Measurements from ENCODE around the gene ELMO2. TPM values are rescaled to one million over a fixed set of nuclear protein-coding genes. Genes with fewer than 3 reads are reported as not detected.

ELMO2 gene
- total RNA-seq, 6 donors from 2014 or later: 36.4 to 103 (median 46.3) TPM

- DNase-seq (no peak), ATAC-seq (ENCODE audit: low FRiP score in 2 of 2) (no peak)
- H3K36me3 ChIP-seq: peaks cover 0 to 12% (median 3%) of the 10 kb centered on the region in 4 donors
- WGBS, 2 donors: 44 to 52% methylated on average over 13 to 17 of the region's 17 CpGs
- no peaks in the 10 kb centered on the region for H3K9me3 ChIP-seq
- H3K4me3 ChIP-seq: no peak overlapping the region
- peaks cover 0 to 15% (median 7%) of the 10 kb centered on the region in 4 donors for H3K27me3 ChIP-seq
- TF ChIP-seq, protein P1, sequence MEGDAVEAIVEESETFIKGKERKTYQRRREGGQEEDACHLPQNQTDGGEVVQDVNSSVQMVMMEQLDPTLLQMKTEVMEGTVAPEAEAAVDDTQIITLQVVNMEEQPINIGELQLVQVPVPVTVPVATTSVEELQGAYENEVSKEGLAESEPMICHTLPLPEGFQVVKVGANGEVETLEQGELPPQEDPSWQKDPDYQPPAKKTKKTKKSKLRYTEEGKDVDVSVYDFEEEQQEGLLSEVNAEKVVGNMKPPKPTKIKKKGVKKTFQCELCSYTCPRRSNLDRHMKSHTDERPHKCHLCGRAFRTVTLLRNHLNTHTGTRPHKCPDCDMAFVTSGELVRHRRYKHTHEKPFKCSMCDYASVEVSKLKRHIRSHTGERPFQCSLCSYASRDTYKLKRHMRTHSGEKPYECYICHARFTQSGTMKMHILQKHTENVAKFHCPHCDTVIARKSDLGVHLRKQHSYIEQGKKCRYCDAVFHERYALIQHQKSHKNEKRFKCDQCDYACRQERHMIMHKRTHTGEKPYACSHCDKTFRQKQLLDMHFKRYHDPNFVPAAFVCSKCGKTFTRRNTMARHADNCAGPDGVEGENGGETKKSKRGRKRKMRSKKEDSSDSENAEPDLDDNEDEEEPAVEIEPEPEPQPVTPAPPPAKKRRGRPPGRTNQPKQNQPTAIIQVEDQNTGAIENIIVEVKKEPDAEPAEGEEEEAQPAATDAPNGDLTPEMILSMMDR (IDR thresholded peaks at IDR 0.05): no peak
- no peak for TF ChIP-seq EP300 (IDR thresholded peaks at IDR 0.05)
- no peak for TF ChIP-seq POLR2A (IDR thresholded peaks at IDR 0.05)
- TF ChIP-seq POLR2AphosphoS5 (IDR thresholded peaks at IDR 0.05): no peak
- peaks cover 7 to 13% (median 11%) of the 10 kb centered on the region in 4 donors for H3K4me1 ChIP-seq
- H3K27ac ChIP-seq: no peak overlapping the region
Measured at GRCh38 chr20:46342451-46343347, 63.7 kb downstream of the ELMO2 start.

DNA sequence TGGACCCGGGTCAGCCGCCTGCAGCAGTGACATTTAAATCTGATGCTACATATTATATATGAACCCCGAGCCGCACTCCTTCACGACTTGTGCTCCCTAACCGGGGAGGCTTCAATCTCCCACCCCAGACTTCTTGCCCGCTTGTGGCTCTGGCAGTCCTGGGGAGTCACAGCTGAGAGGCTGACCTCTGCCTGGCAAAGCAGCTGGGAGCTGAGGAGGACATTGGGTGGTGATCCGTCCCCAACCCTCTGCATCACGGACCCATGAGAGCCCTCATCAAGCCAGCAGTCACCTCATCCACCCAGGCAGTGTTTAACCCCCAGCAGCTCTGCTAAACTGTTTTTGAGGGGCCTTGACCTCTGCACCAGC is 64.4 kb downstream of the ELMO2 start:
- TF ChIP-seq EP300 (IDR thresholded peaks at IDR 0.05) (no peak), POLR2A (IDR thresholded peaks at IDR 0.05) (no peak)
- WGBS, 2 donors: 46 to 49% methylated on average over 8 to 9 of the region's 9 CpGs
- no peak for ATAC-seq (ENCODE audit: low FRiP score in 2 of 2)
- peaks cover 7 to 13% (median 11%) of the 10 kb centered on the region in 4 donors for H3K4me1 ChIP-seq
- H3K36me3 ChIP-seq: peaks cover 0 to 9% (median 0%) of the 10 kb centered on the region in 4 donors
- no peak overlapping the region for H3K27ac ChIP-seq
- no peaks in the 10 kb centered on the region for H3K9me3 ChIP-seq
- H3K4me3 ChIP-seq: no peak overlapping the region
- H3K27me3 ChIP-seq: peaks cover 0 to 15% (median 7%) of the 10 kb centered on the region in 4 donors
- DNase-seq: no peak

DNA sequence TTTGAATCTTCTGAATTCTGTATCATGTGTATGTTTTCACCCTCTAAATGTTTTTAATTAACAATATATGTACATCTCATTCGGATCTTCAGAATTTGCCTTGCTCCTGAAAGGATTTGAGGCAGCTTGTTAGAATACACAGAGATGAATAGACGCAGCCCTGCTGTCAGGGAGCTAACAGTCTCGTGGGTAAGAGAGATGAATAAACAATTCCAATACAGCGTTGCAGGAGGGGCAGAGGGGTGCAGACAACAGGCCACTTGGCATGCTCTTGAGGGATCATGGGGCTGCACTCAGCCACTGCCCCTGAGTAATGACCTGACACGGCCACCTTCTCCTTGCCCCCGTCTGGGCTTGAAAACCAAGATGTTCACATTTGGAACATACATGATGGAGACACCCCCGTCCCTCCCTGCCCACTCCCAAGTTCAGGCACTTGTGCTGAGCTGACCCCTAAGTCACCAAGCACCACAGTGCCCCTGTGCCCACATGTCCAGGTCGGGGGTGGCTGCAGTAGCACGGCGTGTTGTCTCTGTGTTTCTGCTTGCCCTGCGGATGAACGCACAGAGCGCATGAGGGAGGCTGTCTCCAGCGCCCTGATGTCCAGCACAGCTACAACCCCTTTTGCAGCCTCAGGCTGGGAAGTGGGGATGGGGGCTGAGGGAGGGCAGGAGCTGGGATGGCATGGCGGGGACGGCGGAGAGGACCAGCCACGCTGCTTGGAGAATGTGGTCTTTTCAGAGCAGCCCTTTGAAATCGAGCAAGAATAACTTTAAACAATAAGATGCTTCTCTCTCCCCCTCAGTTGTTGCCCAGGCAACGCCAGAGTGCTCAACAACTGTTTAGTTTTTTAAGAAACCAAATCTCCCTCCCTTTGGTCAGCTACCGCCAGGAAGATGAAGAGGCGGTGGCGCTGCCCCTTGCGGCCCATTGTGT is 65.1 kb downstream of the ELMO2 start:
- 42 to 46% methylated on average over 21 to 22 of the region's 24 CpGs for WGBS, 2 donors
- H3K9me3 ChIP-seq: no peaks in the 10 kb centered on the region
- H3K27ac ChIP-seq: no peak overlapping the region
- DNase-seq: no peak
- H3K27me3 ChIP-seq: peaks cover 0 to 15% (median 7%) of the 10 kb centered on the region in 4 donors
- peaks cover 0 to 7% (median 0%) of the 10 kb centered on the region in 4 donors for H3K36me3 ChIP-seq
- H3K4me1 ChIP-seq: peaks cover 7 to 13% (median 11%) of the 10 kb centered on the region in 4 donors
- ATAC-seq (ENCODE audit: low FRiP score in 2 of 2): no peak
- TF ChIP-seq EP300 (IDR thresholded peaks at IDR 0.05) (no peak), POLR2A (IDR thresholded peaks at IDR 0.05) (no peak), POLR2AphosphoS5 (IDR thresholded peaks at IDR 0.05) (no peak)
- TF ChIP-seq, protein P1 (IDR thresholded peaks at IDR 0.05): no peak
- no peak overlapping the region for H3K4me3 ChIP-seq

DNA sequence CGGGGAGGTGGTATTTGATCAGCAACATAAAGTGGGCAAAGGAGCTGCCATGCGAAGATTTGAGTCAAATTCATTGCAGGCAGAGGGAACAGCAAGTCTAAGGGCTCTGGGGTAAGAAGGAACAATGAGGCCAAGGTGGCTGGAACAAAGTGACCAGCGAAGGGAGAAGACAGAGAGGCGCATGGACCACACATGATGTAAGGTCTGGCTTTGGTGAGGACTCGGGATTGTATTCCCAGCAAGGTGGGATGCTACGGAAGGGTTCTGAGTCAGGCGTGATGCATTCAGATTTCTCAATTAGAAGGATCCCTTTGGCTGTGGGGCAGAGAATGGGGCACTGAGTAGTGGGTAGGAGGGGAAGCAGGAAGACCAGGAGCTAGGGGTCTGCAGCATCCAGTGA is 67.4 kb downstream of the ELMO2 start:
- H3K27ac ChIP-seq: no peak overlapping the region
- H3K4me1 ChIP-seq: peaks cover 7 to 13% (median 11%) of the 10 kb centered on the region in 4 donors
- H3K9me3 ChIP-seq: no peaks in the 10 kb centered on the region
- DNase-seq: no peak
- no peak overlapping the region for H3K4me3 ChIP-seq
- peaks cover 0 to 15% (median 8%) of the 10 kb centered on the region in 4 donors for H3K27me3 ChIP-seq
- WGBS, 2 donors: 75 to 81% methylated on average over 7 of the region's 7 CpGs
- no peaks in the 10 kb centered on the region for H3K36me3 ChIP-seq
- TF ChIP-seq POLR2AphosphoS5 (IDR thresholded peaks at IDR 0.05) (no peak), EP300 (IDR thresholded peaks at IDR 0.05) (no peak), POLR2A (IDR thresholded peaks at IDR 0.05) (no peak)
- TF ChIP-seq, protein P1 (IDR thresholded peaks at IDR 0.05): no peak
- ATAC-seq (ENCODE audit: low FRiP score in 2 of 2): no peak

DNA sequence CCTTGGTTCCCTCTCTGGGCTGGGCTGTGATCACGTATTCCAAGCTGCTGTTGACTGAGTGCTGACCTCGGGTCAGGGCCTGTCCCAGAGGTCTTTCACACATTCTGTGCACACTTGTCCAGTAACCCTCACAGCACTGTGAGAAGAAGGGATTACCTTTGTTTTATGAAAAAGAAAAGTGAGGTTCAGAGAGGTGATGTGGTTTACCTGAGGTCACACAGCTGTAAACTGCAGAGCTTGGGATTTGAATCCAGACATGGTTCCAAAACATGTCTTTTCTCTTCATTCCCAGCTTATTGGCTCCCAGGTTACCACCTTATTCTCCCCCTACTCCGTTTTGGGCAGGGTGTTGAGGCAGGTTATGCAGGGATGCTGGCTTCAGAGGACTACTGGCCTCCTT is 69.7 kb downstream of the ELMO2 start:
- Histone ChIP-seq H3K9me3 (no peaks in the 10 kb centered on the region), H3K27me3 (peaks cover 0 to 15% (median 6%) of the 10 kb centered on the region in 4 donors), H3K4me3 (no peak overlapping the region), H3K4me1 (no peaks in the 10 kb centered on the region), H3K36me3 (no peaks in the 10 kb centered on the region), H3K27ac (no peak overlapping the region)
- TF ChIP-seq, protein P1 (IDR thresholded peaks at IDR 0.05): no peak
- TF ChIP-seq POLR2A (IDR thresholded peaks at IDR 0.05) (no peak), POLR2AphosphoS5 (IDR thresholded peaks at IDR 0.05) (no peak), EP300 (IDR thresholded peaks at IDR 0.05) (no peak)
- ATAC-seq (ENCODE audit: low FRiP score in 2 of 2) (no peak), DNase-seq (no peak)
- WGBS, 2 donors: 32 to 55% methylated on average over 3 of the region's 3 CpGs

Measured in upper lobe of left lung (tissue), 6 donors.